ENCODE results near the gene RYR3. TPM values are rescaled to one million over a fixed set of nuclear protein-coding genes. Genes with fewer than 3 reads are reported as not detected.
A peak's percentile ranks its signal among the peaks of the same experiment; 100 is the strongest.

Gene RYR3
- total RNA-seq, 1 experiment from 2014 or later: not detected

DNA sequence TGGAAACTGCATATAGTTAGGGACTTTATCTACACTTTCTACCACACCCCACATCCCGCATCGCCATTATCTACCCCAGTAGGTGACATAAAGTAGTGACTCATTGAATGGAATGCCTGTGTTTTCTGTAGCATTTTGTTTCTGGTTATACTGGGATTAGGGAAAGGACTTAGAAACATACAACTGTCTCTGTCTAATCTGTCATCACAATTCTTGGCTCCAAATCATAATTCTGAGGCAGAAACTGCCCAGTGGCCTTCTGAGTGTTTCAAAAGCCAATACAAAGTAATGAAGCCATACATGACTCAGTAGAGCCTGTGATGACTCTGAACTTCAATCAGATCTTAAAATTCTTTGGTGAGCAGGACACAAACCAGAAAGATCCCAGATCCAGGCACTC lies 541.8 kb downstream of the RYR3 start:
- TF ChIP-seq EZH2 (IDR thresholded peaks at IDR 0.05; ENCODE audit: low read length, unreplicated experiment) (no peak), EZH2phosphoT487 (IDR thresholded peaks at IDR 0.05; ENCODE audit: borderline replicate concordance, low read length) (no peak)
- TF ChIP-seq, protein P1, sequence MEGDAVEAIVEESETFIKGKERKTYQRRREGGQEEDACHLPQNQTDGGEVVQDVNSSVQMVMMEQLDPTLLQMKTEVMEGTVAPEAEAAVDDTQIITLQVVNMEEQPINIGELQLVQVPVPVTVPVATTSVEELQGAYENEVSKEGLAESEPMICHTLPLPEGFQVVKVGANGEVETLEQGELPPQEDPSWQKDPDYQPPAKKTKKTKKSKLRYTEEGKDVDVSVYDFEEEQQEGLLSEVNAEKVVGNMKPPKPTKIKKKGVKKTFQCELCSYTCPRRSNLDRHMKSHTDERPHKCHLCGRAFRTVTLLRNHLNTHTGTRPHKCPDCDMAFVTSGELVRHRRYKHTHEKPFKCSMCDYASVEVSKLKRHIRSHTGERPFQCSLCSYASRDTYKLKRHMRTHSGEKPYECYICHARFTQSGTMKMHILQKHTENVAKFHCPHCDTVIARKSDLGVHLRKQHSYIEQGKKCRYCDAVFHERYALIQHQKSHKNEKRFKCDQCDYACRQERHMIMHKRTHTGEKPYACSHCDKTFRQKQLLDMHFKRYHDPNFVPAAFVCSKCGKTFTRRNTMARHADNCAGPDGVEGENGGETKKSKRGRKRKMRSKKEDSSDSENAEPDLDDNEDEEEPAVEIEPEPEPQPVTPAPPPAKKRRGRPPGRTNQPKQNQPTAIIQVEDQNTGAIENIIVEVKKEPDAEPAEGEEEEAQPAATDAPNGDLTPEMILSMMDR (conservative IDR thresholded peaks at IDR 0.05; ENCODE audit: low read depth, low read length): no peak
- no peak overlapping the region for H3K4me3 ChIP-seq (ENCODE audit: low read length)
- ATAC-seq (peak; percentile 79), DNase-seq (peak; percentile 91)
- no peaks in the 10 kb centered on the region for H3K36me3 ChIP-seq (ENCODE audit: low read depth, low read length)
- no peaks in the 10 kb centered on the region for H3K9me2 ChIP-seq (replicated peaks; ENCODE audit: low read length)
- no peak overlapping the region for H2AFZ ChIP-seq (ENCODE audit: low read length)
- H3K27ac ChIP-seq (ENCODE audit: low read length): peak overlapping the region; percentile 41
- no TSS peak for BruUV-seq (replicated peaks)
- no peaks in the 10 kb centered on the region for H3K79me2 ChIP-seq (ENCODE audit: low read length)
- no peak overlapping the region for H3K9ac ChIP-seq (ENCODE audit: low read length)
- intact Hi-C loops (cut with micrococcal nuclease): no loop called here
- H3K27me3 ChIP-seq (ENCODE audit: low read length): no peaks in the 10 kb centered on the region
- peak overlapping the region; percentile 33; the same call in 1 of the 2 replicates for H3K4me2 ChIP-seq (ENCODE audit: low read length)
- H3K9me3 ChIP-seq (ENCODE audit: low read length): no peaks in the 10 kb centered on the region
- CTCF ChIA-PET: no interaction called here
- H3F3A ChIP-seq (ENCODE audit: low read length, unreplicated experiment): no peaks in the 10 kb centered on the region
- H4K20me1 ChIP-seq (ENCODE audit: low read length): no peaks in the 10 kb centered on the region
- H3K4me1 ChIP-seq (ENCODE audit: insufficient read depth, low read length): peaks cover 18% of the 10 kb centered on the region
- POLR2A ChIA-PET (ENCODE audit: unreplicated experiment): interaction anchor here (0.6 kb wide), 1 partner anchor 585 kb away, joined by 5 read pairs; the partner anchor contains the start of gene GOLGA8A

DNA sequence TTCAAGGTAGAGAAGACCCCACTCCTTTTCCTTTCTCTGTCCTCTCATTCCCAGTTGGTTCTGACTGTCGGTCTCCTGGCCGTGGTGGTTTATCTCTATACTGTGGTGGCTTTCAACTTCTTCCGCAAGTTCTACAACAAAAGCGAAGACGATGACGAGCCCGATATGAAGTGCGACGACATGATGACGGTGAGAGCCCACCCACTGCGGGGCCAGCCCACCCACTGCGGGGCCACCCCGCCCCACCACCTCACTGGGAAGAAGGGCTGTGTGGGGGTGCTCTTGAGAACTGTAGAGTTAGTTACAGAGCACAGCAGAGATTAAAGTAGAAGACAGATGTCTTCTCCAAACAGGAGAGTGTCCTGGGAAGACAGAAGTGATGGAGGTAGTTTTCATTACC lies 547.0 kb downstream of the RYR3 start:
- DNase-seq: no peak
- no peaks in the 10 kb centered on the region for H3K27me3 ChIP-seq (ENCODE audit: low read length)
- no peaks in the 10 kb centered on the region for H3K9me3 ChIP-seq (ENCODE audit: low read length)
- no TSS peak for BruUV-seq (replicated peaks)
- H3K27ac ChIP-seq (ENCODE audit: low read length): no peak overlapping the region
- ATAC-seq: no peak
- no peaks in the 10 kb centered on the region for H3K36me3 ChIP-seq (ENCODE audit: low read depth, low read length)
- no peak overlapping the region for H3K4me2 ChIP-seq (ENCODE audit: low read length)
- intact Hi-C loops (cut with micrococcal nuclease): loop anchor here (5.0 kb wide), 1 partner anchor 50 kb away; no protein-coding TSS in a partner anchor
- TF ChIP-seq EZH2 (IDR thresholded peaks at IDR 0.05; ENCODE audit: low read length, unreplicated experiment) (no peak), EZH2phosphoT487 (IDR thresholded peaks at IDR 0.05; ENCODE audit: borderline replicate concordance, low read length) (no peak)
- TF ChIP-seq, protein P1 (conservative IDR thresholded peaks at IDR 0.05; ENCODE audit: low read depth, low read length): no peak
- H3K9me2 ChIP-seq (replicated peaks; ENCODE audit: low read length): no peaks in the 10 kb centered on the region
- no peak overlapping the region for H3K9ac ChIP-seq (ENCODE audit: low read length)
- H4K20me1 ChIP-seq (ENCODE audit: low read length): no peaks in the 10 kb centered on the region
- no peak overlapping the region for H3K4me3 ChIP-seq (ENCODE audit: low read length)
- no peak overlapping the region for H2AFZ ChIP-seq (ENCODE audit: low read length)
- H3K79me2 ChIP-seq (ENCODE audit: low read length): no peaks in the 10 kb centered on the region
- peaks cover 29% of the 10 kb centered on the region for H3K4me1 ChIP-seq (ENCODE audit: insufficient read depth, low read length)
- ChIA-PET POLR2A (ENCODE audit: unreplicated experiment) (no interaction called here), CTCF (no interaction called here)
- no peaks in the 10 kb centered on the region for H3F3A ChIP-seq (ENCODE audit: low read length, unreplicated experiment)

DNA sequence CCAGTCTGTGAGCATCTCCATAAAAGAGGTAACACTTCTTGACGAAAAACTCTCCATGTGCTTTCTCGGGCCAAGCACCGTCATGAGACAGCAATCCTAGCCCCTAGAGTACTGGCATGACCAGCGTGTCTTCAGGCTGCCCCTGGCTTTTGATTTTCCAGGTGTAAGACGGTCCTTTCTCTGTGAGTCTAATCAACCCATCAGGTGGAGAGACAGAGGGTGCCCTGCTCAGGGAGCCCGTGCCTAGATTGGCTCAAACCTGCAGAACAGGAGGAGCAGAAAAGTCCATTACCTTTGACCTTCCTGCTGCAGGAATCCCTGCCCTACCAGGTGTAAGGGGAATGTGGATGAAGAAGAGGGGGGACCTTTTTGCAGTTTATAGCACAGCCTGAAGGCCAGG lies 548.1 kb downstream of the RYR3 start:
- no TSS peak for BruUV-seq (replicated peaks)
- H3K9me2 ChIP-seq (replicated peaks; ENCODE audit: low read length): no peaks in the 10 kb centered on the region
- H3K27ac ChIP-seq (ENCODE audit: low read length): no peak overlapping the region
- no peak overlapping the region for H2AFZ ChIP-seq (ENCODE audit: low read length)
- H3K79me2 ChIP-seq (ENCODE audit: low read length): no peaks in the 10 kb centered on the region
- no peak overlapping the region for H3K4me2 ChIP-seq (ENCODE audit: low read length)
- ATAC-seq (no peak), DNase-seq (no peak)
- no peaks in the 10 kb centered on the region for H3K9me3 ChIP-seq (ENCODE audit: low read length)
- H3F3A ChIP-seq (ENCODE audit: low read length, unreplicated experiment): no peaks in the 10 kb centered on the region
- POLR2A ChIA-PET (ENCODE audit: unreplicated experiment): no interaction called here
- TF ChIP-seq EZH2 (IDR thresholded peaks at IDR 0.05; ENCODE audit: low read length, unreplicated experiment) (no peak), EZH2phosphoT487 (IDR thresholded peaks at IDR 0.05; ENCODE audit: borderline replicate concordance, low read length) (no peak)
- TF ChIP-seq, protein P1 (conservative IDR thresholded peaks at IDR 0.05; ENCODE audit: low read depth, low read length): no peak
- no peak overlapping the region for H3K9ac ChIP-seq (ENCODE audit: low read length)
- no peaks in the 10 kb centered on the region for H3K36me3 ChIP-seq (ENCODE audit: low read depth, low read length)
- H4K20me1 ChIP-seq (ENCODE audit: low read length): no peaks in the 10 kb centered on the region
- no peak overlapping the region for H3K4me3 ChIP-seq (ENCODE audit: low read length)
- CTCF ChIA-PET: no interaction called here
- intact Hi-C loops (cut with micrococcal nuclease): loop anchor here (5.0 kb wide), 1 partner anchor 48 kb away; no protein-coding TSS in a partner anchor
- no peaks in the 10 kb centered on the region for H3K27me3 ChIP-seq (ENCODE audit: low read length)
- H3K4me1 ChIP-seq (ENCODE audit: insufficient read depth, low read length): peaks cover 19% of the 10 kb centered on the region
